ENCODE results near the gene VPREB3. TPM values are rescaled to one million over a fixed set of nuclear protein-coding genes. Genes with fewer than 3 reads are reported as not detected.

Gene VPREB3
- total and polyA plus RNA-seq, 10 of the 15 experiments (the other 5 are each of a cell fraction or from before 2014, with no cell fraction given) = 0.75 to 79.5 (median 23.8) TPM

DNA sequence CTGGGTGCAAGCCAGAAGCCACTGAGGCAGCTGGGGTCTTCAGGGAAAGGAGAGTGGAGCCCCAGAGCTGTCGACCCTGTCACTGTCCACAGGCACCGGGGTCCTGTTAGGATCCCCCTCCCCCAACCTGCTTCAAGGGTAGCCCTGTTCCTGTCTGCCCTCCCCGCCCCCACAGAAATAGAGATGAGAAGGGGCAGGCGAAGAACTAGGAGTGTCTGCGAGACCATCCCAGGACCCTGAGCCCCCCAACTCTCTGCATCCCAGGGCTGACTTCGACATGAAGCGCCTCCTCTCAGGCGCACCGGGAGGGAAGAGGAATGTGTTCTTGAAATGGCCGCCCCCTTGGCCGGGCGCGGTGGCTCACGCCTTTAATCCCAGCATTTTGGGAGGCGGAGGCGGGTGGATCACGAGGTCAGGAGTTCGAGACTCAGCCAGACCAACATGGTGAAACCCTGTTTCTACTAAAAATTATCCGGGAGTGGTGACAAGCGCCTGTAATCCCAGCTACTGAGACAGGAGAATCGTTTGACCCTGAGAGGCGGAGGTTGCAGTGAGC is 2.7 kb downstream of the VPREB3 start (continued):
- TF ChIP-seq SMAD5 (IDR thresholded peaks at IDR 0.05; ENCODE audit: low read depth) = 0 out of 2 replicates have a peak, but pooled peaks have one; percentile 22
- TF ChIP-seq FOXK2 (IDR thresholded peaks at IDR 0.05) = no peak
- no peak for TF ChIP-seq SMARCA5 (IDR thresholded peaks at IDR 0.05)
- no peak for TF ChIP-seq SMC3 (IDR thresholded peaks at IDR 0.05; ENCODE audit: borderline replicate concordance, low read length)

DNA sequence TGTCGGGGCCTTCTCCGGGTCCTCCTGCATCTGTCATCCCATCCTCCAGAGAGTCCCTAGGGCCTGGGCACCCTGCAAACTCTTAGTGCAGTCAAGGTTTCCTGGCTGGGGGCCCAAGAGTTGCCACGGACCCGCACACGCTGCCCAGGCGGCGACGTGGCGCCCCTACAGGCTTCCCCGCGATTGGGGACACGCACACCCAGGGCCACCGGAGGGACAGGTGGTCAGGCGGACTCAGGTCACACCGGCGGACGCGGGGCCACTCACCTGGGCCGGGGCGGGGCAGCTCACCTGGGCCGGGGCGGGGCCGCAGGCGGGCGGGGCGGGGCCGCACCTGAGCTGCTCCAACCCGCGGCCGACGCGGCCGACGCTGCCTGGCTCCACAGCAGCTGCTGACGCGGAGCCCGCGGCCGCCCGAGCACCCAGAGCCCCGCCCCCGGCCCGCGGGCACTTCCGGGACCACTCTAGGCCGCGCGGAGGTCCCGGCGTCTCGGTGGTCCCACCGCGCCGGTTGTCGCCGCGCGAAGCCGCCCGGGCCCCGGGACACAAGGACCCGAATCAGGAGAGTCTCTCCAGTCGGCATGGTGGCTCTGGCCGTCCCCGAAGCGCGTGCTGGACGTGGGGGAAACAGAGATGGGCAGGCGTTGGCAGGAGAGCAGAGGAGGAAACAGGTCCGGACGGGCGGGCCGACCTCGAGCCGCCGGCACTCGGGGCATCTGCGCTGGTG is 3.3 kb downstream of the VPREB3 start, which contains the start of gene ZNF70:
TSS of gene ZNF70 (minus strand) at position 399 of the 727 bp plus-strand sequence. CDS start 5,972 bp downstream, outside the sequence.
- under 1% methylated on average over 54 of the region's 78 CpGs for whole genome bisulfite sequencing (ENCODE audit: insufficient coverage, insufficient replicate concordance, low lambda C conversion rate, missing lambda C conversion rate)
- Histone ChIP-seq H3K27me3 (replicated peaks in 1 of 2; ENCODE audit: control insufficient read depth in 2 of 2, insufficient read depth in 2 of 2, low read length in 1 of 2) (no peaks in the 10 kb centered on the region), H3K36me3 (ENCODE audit: control insufficient read depth in 2 of 2, insufficient read depth in 2 of 2, low read length in 1 of 2) (no peaks in the 10 kb centered on the region), H3K4me1 (ENCODE audit: control insufficient read depth, insufficient read depth, low read length) (peaks cover 30% of the 10 kb centered on the region), H3K79me2 (ENCODE audit: control insufficient read depth, insufficient read depth, low read length) (no peaks in the 10 kb centered on the region), H3K27ac (ENCODE audit: control insufficient read depth, insufficient read depth) (peak within 1 kb of the TSS; percentile 88), H3K4me3 (peak within 1 kb of the TSS; percentile 85), H3K4me2 (ENCODE audit: control insufficient read depth, insufficient read depth) (peak within 1 kb of the TSS; percentile 99), H3K9me3 (replicated peaks; ENCODE audit: control insufficient read depth, insufficient read depth, low read length) (no peaks in the 10 kb centered on the region), H3K9ac (ENCODE audit: control insufficient read depth, insufficient read depth, low read length) (peak within 1 kb of the TSS; percentile 88), H4K20me1 (ENCODE audit: control insufficient read depth, insufficient read depth) (no peaks in the 10 kb centered on the region), H2AFZ (ENCODE audit: control insufficient read depth, low read depth, low read length) (peak within 1 kb of the TSS; percentile 94)
- intact Hi-C loops (cut with micrococcal nuclease; ENCODE audit: unreplicated experiment) (loop anchor here (2.0 kb wide), 1 partner anchor 16 kb away; the partner anchor contains the start of gene CHCHD10), in situ Hi-C loops (cut with MboI) (no loop called here)
- no peak for DNase-seq (ENCODE audit: low read depth, low spot score)
- BruUV-seq (replicated peaks) = no TSS peak
- peak; percentile 96 for ATAC-seq
- POLR2A ChIA-PET = interaction anchor here (1.6 kb wide), 1 partner anchor 34 kb away, joined by 12 read pairs; no protein-coding TSS in a partner anchor
- SMC1A ChIA-PET (ENCODE audit: uncharacterized antibody, unreplicated experiment) = interaction anchor here (0.7 kb wide), 1 partner anchor 97 kb away, joined by 3 read pairs; no protein-coding TSS in a partner anchor
- RAD21 ChIA-PET (ENCODE audit: unreplicated experiment) = interaction anchor here (0.6 to 1.4 kb wide), 4 partner anchors 13 to 37 kb away, joined by 4 to 7 read pairs (median 4); no protein-coding TSS in a partner anchor
- CTCF ChIA-PET = interaction anchor here (0.8 to 1.2 kb wide), 2 partner anchors 32 to 55 kb away, joined by 3 read pairs; no protein-coding TSS in a partner anchor
- FAIRE-seq = no peak
- TF ChIP-seq, protein P1, sequence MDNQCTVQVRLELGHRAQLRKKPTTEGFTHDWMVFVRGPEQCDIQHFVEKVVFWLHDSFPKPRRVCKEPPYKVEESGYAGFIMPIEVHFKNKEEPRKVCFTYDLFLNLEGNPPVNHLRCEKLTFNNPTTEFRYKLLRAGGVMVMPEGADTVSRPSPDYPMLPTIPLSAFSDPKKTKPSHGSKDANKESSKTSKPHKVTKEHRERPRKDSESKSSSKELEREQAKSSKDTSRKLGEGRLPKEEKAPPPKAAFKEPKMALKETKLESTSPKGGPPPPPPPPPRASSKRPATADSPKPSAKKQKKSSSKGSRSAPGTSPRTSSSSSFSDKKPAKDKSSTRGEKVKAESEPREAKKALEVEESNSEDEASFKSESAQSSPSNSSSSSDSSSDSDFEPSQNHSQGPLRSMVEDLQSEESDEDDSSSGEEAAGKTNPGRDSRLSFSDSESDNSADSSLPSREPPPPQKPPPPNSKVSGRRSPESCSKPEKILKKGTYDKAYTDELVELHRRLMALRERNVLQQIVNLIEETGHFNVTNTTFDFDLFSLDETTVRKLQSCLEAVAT (IDR thresholded peaks at IDR 0.05) = no peak
- TF ChIP-seq TCF3 (IDR thresholded peaks at IDR 0.05; ENCODE audit: borderline replicate concordance, insufficient read depth, low read depth, low read length) = peak; percentile 56; the same call in 1 of the 2 replicates
- TF ChIP-seq, protein P2, sequence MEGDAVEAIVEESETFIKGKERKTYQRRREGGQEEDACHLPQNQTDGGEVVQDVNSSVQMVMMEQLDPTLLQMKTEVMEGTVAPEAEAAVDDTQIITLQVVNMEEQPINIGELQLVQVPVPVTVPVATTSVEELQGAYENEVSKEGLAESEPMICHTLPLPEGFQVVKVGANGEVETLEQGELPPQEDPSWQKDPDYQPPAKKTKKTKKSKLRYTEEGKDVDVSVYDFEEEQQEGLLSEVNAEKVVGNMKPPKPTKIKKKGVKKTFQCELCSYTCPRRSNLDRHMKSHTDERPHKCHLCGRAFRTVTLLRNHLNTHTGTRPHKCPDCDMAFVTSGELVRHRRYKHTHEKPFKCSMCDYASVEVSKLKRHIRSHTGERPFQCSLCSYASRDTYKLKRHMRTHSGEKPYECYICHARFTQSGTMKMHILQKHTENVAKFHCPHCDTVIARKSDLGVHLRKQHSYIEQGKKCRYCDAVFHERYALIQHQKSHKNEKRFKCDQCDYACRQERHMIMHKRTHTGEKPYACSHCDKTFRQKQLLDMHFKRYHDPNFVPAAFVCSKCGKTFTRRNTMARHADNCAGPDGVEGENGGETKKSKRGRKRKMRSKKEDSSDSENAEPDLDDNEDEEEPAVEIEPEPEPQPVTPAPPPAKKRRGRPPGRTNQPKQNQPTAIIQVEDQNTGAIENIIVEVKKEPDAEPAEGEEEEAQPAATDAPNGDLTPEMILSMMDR (IDR thresholded peaks at IDR 0.05 in 2 of 3, conservative IDR thresholded peaks at IDR 0.05 in 1 of 3; ENCODE audit: control insufficient read depth in 2 of 3, extremely low read depth in 1 of 3, insufficient read depth in 1 of 3, low read depth in 3 of 3, low read length in 3 of 3) = peak in 2 of 3 experiments; percentile 13 to 46; a peak in 1 of 6 replicates
- peak; percentile 80; the same call in 1 of the 2 replicates for TF ChIP-seq POLR2A (IDR thresholded peaks at IDR 0.05; ENCODE audit: low read depth, low read length)
- TF ChIP-seq POLR2AphosphoS5 (IDR thresholded peaks at IDR 0.05; ENCODE audit: low read length) = peak; percentile 55; the same call in 1 of the 2 replicates
- TF ChIP-seq RB1 (IDR thresholded peaks at IDR 0.05; ENCODE audit: borderline replicate concordance) = no peak
- TF ChIP-seq HCFC1 (IDR thresholded peaks at IDR 0.05; ENCODE audit: low read length) = peak; percentile 52
- TF ChIP-seq IKZF2 (IDR thresholded peaks at IDR 0.05) = 0 out of 4 replicates have a peak, but pooled peaks of 1 of the 2 experiments have one; percentile 7
- no peak for TF ChIP-seq CBFB (IDR thresholded peaks at IDR 0.05; ENCODE audit: low read depth)
- TF ChIP-seq WRNIP1 (IDR thresholded peaks at IDR 0.05; ENCODE audit: borderline replicate concordance, low read depth, low read length) = no peak
- no peak for TF ChIP-seq ZNF207 (IDR thresholded peaks at IDR 0.05; ENCODE audit: borderline replicate concordance)
- TF ChIP-seq ZNF622 (IDR thresholded peaks at IDR 0.05) = no peak
- no peak for TF ChIP-seq FOXM1 (IDR thresholded peaks at IDR 0.05; ENCODE audit: low read depth, low read length)
- TF ChIP-seq KDM1A (IDR thresholded peaks at IDR 0.05; ENCODE audit: borderline replicate concordance) = no peak
- TF ChIP-seq, protein P3, sequence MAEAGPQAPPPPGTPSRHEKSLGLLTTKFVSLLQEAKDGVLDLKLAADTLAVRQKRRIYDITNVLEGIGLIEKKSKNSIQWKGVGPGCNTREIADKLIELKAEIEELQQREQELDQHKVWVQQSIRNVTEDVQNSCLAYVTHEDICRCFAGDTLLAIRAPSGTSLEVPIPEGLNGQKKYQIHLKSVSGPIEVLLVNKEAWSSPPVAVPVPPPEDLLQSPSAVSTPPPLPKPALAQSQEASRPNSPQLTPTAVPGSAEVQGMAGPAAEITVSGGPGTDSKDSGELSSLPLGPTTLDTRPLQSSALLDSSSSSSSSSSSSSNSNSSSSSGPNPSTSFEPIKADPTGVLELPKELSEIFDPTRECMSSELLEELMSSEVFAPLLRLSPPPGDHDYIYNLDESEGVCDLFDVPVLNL (IDR thresholded peaks at IDR 0.05; ENCODE audit: low read depth, low read length) = 0 out of 2 replicates have a peak, but pooled peaks have one; percentile 11

Measured in GM12878 (cell line).